PC-3 (cell line): Measurements from ENCODE around the gene RNF169. TPM values are rescaled to one million over a fixed set of nuclear protein-coding genes. Genes with fewer than 3 reads are reported as not detected.

Experiments
- ATAC-seq: fragments of 200-7000 bp; cut with Tn5 transposase; 2 replicates; pipeline ENCODE4 v1.9.1; 2020; ENCODE audit warnings: mild to moderate bottlenecking, moderate library complexity
- BruUV-seq: library from RNA; stranded (reverse); fragments of 400-500 nt; replicated peaks from 2 replicates; lab custom pipeline; 2021; lab: Mats Ljungman, UMichigan
- CTCF ChIA-PET: fragments of 300-600 bp; sonication (Branson Sonifier 250); formaldehyde crosslinking; loops from one replicate; lab custom pipeline; 2022; ENCODE audit warnings: antibody characterized with exemption; lab: Charles Lee
- POLR2A ChIA-PET: fragments of 300-600 bp; sonication (Branson Sonifier 250); formaldehyde crosslinking; loops from one replicate; lab custom pipeline; 2022; ENCODE audit warnings: antibody characterized with exemption; ENCODE audit not compliant: unreplicated experiment; lab: Charles Lee
- DNase-seq: peaks from one replicate; pipeline ENCODE4 v3.0.0-alpha.2; 2015
- H2AFZ ChIP-seq: fragments of 300-600 bp; sonication (generic); 2 replicates; pipeline ENCODE4 v1.6.0; 2016; ENCODE audit warnings: antibody characterized with exemption, low read length
- H3F3A ChIP-seq: fragments of 300-600 bp; sonication (generic); one replicate; pipeline ENCODE4 v1.6.0; 2017; ENCODE audit warnings: antibody characterized with exemption, low read length, control low read depth, mild to moderate bottlenecking; ENCODE audit not compliant: unreplicated experiment
- H3K27ac ChIP-seq: fragments of 300-600 bp; sonication (generic); 2 replicates; pipeline ENCODE4 v1.5.1; 2016; ENCODE audit warnings: mild to moderate bottlenecking, low read length
- H3K27me3 ChIP-seq: fragments of 300-600 bp; sonication (generic); 2 replicates; pipeline ENCODE4 v1.6.1; 2016; ENCODE audit warnings: low read length, mixed read lengths
- H3K36me3 ChIP-seq: fragments of 300-600 bp; sonication (generic); 2 replicates; pipeline ENCODE4 v1.6.1; 2016; ENCODE audit warnings: low read depth, mixed run types, low read length, mixed read lengths
- H3K4me1 ChIP-seq: fragments of 300-600 bp; sonication (generic); 2 replicates; pipeline ENCODE4 v1.5.1; 2016; ENCODE audit warnings: low read length; ENCODE audit not compliant: insufficient read depth
- H3K4me2 ChIP-seq: fragments of 300-600 bp; sonication (generic); 2 replicates; pipeline ENCODE4 v1.6.0; 2016; ENCODE audit warnings: low read length
- H3K4me3 ChIP-seq: fragments of 300-600 bp; sonication (generic); 2 replicates; pipeline ENCODE4 v1.5.1; 2016; ENCODE audit warnings: mild to moderate bottlenecking, low read length, mixed read lengths
- H3K79me2 ChIP-seq: fragments of 300-600 bp; sonication (generic); 2 replicates; pipeline ENCODE4 v1.6.1; 2017; ENCODE audit warnings: low read length, mixed read lengths
- H3K9ac ChIP-seq: fragments of 300-600 bp; sonication (generic); 2 replicates; pipeline ENCODE4 v1.6.0; 2016; ENCODE audit warnings: mild to moderate bottlenecking, low read length
- H3K9me2 ChIP-seq: fragments of 300-600 bp; sonication (generic); replicated peaks from 2 replicates; pipeline ENCODE4 v1.6.1; 2016; ENCODE audit warnings: mixed run types, low read length, mixed read lengths
- H3K9me3 ChIP-seq: fragments of 300-600 bp; sonication (generic); 2 replicates; pipeline ENCODE4 v1.6.1; 2016; ENCODE audit warnings: low read length, mixed read lengths
- H4K20me1 ChIP-seq: fragments of 300-600 bp; sonication (generic); 2 replicates; pipeline ENCODE4 v1.6.1; 2016; ENCODE audit warnings: low read length, mixed read lengths
- EZH2 ChIP-seq: fragments of 300-600 bp; sonication (generic); IDR thresholded peaks from one replicate; pipeline ENCODE4 v1.6.1; 2017; ENCODE audit warnings: antibody characterized with exemption, mild to moderate bottlenecking, low read length; ENCODE audit not compliant: unreplicated experiment
- EZH2phosphoT487 ChIP-seq: fragments of 300-600 bp; sonication (generic); IDR thresholded peaks from 2 replicates; pipeline ENCODE4 v1.6.1; 2018; ENCODE audit warnings: mild to moderate bottlenecking, antibody characterized with exemption, low read length, borderline replicate concordance
- intact Hi-C: fragments of 100-400 bp; cut with micrococcal nuclease; formaldehyde crosslinking; loops from 2 replicates; pipeline ENCODE4 v1.9.0; 2023
- total RNA-seq: library from RNA; depleted of rRNA; stranded (reverse); fragments of >200 nt; gene quantifications from 2 replicates; pipeline ENCODE4 v1.2.3, GENCODE V29; 2014
- TF ChIP-seq, protein P1 (sequence below): fragments of 300-600 bp; sonication (generic); conservative IDR thresholded peaks from 2 replicates; pipeline ENCODE4 v1.5.1; 2017; ENCODE audit warnings: antibody characterized with exemption, low read depth, mild to moderate bottlenecking, low read length

Gene RNF169
- total RNA-seq, 1 experiment from 2014 or later, result 20.4 TPM

DNA sequence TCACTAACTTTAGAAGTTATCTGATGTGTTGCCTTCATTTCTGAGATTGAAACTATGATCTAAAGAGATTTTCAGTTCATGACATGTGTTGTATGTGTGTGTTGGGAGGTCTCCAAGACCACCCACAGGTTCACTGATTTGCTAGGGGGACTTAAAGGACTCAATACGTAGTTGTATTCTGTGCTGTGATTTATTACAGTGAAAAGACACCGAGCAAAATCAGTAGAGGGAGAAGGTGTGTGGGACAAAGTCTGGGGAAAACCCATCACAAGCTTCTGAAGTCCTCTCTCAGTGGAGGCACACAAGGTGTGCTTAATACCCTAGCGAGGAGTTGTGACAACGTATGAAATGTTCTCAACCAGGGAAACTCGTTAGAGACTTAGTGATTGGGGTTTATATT, 35.6 kb downstream of the RNF169 start:
- H3K27ac ChIP-seq, result no peak overlapping the region

GRCh38 chr11:74784726-74785125, 36.1 kb downstream of the RNF169 start:
- TF ChIP-seq EZH2phosphoT487 (no peak), EZH2 (no peak)
- TF ChIP-seq, protein P1, sequence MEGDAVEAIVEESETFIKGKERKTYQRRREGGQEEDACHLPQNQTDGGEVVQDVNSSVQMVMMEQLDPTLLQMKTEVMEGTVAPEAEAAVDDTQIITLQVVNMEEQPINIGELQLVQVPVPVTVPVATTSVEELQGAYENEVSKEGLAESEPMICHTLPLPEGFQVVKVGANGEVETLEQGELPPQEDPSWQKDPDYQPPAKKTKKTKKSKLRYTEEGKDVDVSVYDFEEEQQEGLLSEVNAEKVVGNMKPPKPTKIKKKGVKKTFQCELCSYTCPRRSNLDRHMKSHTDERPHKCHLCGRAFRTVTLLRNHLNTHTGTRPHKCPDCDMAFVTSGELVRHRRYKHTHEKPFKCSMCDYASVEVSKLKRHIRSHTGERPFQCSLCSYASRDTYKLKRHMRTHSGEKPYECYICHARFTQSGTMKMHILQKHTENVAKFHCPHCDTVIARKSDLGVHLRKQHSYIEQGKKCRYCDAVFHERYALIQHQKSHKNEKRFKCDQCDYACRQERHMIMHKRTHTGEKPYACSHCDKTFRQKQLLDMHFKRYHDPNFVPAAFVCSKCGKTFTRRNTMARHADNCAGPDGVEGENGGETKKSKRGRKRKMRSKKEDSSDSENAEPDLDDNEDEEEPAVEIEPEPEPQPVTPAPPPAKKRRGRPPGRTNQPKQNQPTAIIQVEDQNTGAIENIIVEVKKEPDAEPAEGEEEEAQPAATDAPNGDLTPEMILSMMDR, result no peak

More for the DNA sequence above, 35.6 kb downstream of the RNF169 start:
- ChIA-PET POLR2A (no interaction called here), CTCF (no interaction called here)
- no peaks in the 10 kb centered on the region for H3F3A ChIP-seq
- no peak overlapping the region for H3K9ac ChIP-seq
- intact Hi-C loops, result no loop called here
- peaks cover 90% of the 10 kb centered on the region for H3K79me2 ChIP-seq
- no TSS peak for BruUV-seq
- H3K4me1 ChIP-seq, result peaks cover 13% of the 10 kb centered on the region
- no peaks in the 10 kb centered on the region for H3K27me3 ChIP-seq
- TF ChIP-seq, protein P1, result no peak
- no peak for TF ChIP-seq EZH2
- TF ChIP-seq EZH2phosphoT487, result no peak
- no peak overlapping the region for H3K4me3 ChIP-seq
- H3K36me3 ChIP-seq, result no peaks in the 10 kb centered on the region
- H3K9me3 ChIP-seq, result no peaks in the 10 kb centered on the region
- no peaks in the 10 kb centered on the region for H3K9me2 ChIP-seq
- DNase-seq, result no peak
- H4K20me1 ChIP-seq, result 0 out of 2 replicates have a peak, but pooled peaks cover under 1% of the 10 kb centered on the region
- no peak overlapping the region for H3K4me2 ChIP-seq
- no peak for ATAC-seq
- no peak overlapping the region for H2AFZ ChIP-seq

DNA sequence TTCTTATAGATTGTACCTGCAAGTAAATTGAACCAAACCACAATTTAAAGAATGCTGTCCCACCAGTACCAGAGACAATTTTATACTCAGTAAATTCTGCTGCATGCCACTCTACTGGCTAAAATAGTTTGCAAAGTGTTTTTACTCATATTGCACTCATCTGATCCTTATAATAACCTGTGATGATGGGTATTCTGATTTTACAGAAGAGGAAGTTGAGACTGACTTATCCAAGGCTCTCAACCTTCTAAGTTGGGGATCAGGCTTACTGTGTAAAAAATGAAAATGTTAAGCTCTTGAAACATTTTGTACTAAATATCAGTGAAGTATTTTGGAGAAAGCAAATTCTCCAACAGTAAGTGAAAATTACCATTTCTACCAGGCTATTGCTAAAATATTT, 37.9 kb downstream of the RNF169 start:
- ChIA-PET POLR2A (no interaction called here), CTCF (no interaction called here)
- Histone ChIP-seq H3K4me2 (no peak overlapping the region), H3K79me2 (peaks cover 67% of the 10 kb centered on the region), H3F3A (no peaks in the 10 kb centered on the region), H3K4me3 (no peak overlapping the region), H3K36me3 (peaks cover 20% of the 10 kb centered on the region), H3K27ac (no peak overlapping the region), H3K4me1 (peaks cover 13% of the 10 kb centered on the region), H2AFZ (no peak overlapping the region), H3K9ac (no peak overlapping the region), H3K9me3 (no peaks in the 10 kb centered on the region), H3K9me2 (no peaks in the 10 kb centered on the region), H4K20me1 (no peaks in the 10 kb centered on the region), H3K27me3 (no peaks in the 10 kb centered on the region)
- intact Hi-C loops, result no loop called here
- peak; percentile 23 for DNase-seq
- TF ChIP-seq EZH2phosphoT487 (no peak), EZH2 (no peak)
- TF ChIP-seq, protein P1, result no peak
- ATAC-seq, result no peak
- BruUV-seq, result no TSS peak

More at GRCh38 chr11:74784726-74785125, 36.1 kb downstream of the RNF169 start:
- H3K4me1 ChIP-seq, result peaks cover 13% of the 10 kb centered on the region
- H3K79me2 ChIP-seq, result peaks cover 85% of the 10 kb centered on the region
- H3K4me2 ChIP-seq, result no peak overlapping the region
- POLR2A ChIA-PET, result interaction anchor here (0.6 kb wide), 1 partner anchor 799 kb away, joined by 17 read pairs; no protein-coding TSS in a partner anchor
- intact Hi-C loops, result no loop called here
- no peaks in the 10 kb centered on the region for H3F3A ChIP-seq
- no peaks in the 10 kb centered on the region for H3K9me2 ChIP-seq
- no peak overlapping the region for H3K27ac ChIP-seq
- DNase-seq (no peak), ATAC-seq (no peak)
- no peaks in the 10 kb centered on the region for H4K20me1 ChIP-seq
- BruUV-seq, result no TSS peak
- no peak overlapping the region for H3K4me3 ChIP-seq
- H2AFZ ChIP-seq, result no peak overlapping the region
- no peak overlapping the region for H3K9ac ChIP-seq
- H3K36me3 ChIP-seq, result peaks cover 4% of the 10 kb centered on the region; the same call in 1 of the 2 replicates
- H3K9me3 ChIP-seq, result no peaks in the 10 kb centered on the region
- CTCF ChIA-PET, result no interaction called here
- H3K27me3 ChIP-seq, result no peaks in the 10 kb centered on the region
